ENCODE data around the gene TOR3A. TPM values are rescaled to one million over a fixed set of nuclear protein-coding genes. Genes with fewer than 3 reads are reported as not detected.

Gene TOR3A
- polyA plus RNA-seq, 1 of the 3 experiments (the other 2 are of a cell fraction), result 29.9 TPM

GRCh38 chr1:179058487-179059483 is 23.1 kb upstream of the TOR3A start:
- Histone ChIP-seq H3K4me3 (ENCODE audit: low read depth in 2 of 2, low read length in 1 of 2) (no peak overlapping the region), H3K27me3 (ENCODE audit: insufficient read depth) (no peaks in the 10 kb centered on the region), H3K79me2 (ENCODE audit: insufficient read depth) (no peaks in the 10 kb centered on the region), H4K20me1 (ENCODE audit: insufficient read depth) (no peaks in the 10 kb centered on the region), H3K36me3 (replicated peaks in 1 of 2; ENCODE audit: control insufficient read depth in 1 of 2, insufficient read depth in 2 of 2, low read length in 1 of 2) (peaks cover 15 to 21% of the 10 kb centered on the region in 2 experiments), H3K9ac (peak overlapping the region; percentile 1; the same call in 1 of the 2 replicates), H3F3A (replicated peaks; ENCODE audit: insufficient read depth) (no peaks in the 10 kb centered on the region), H2AFZ (ENCODE audit: low read depth) (no peak overlapping the region), H3K4me1 (ENCODE audit: control insufficient read depth in 1 of 2, insufficient read depth in 2 of 2, low read depth in 1 of 2, low read length in 1 of 2) (peaks cover 3 to 8% of the 10 kb centered on the region in 2 experiments; a peak in 3 of 4 replicates), H3K27ac (ENCODE audit: low read depth in 2 of 2, low read length in 1 of 2) (peak overlapping the region; percentile 25 to 82), H3K9me3 (no peaks in the 10 kb centered on the region), H3K9me2 (no peaks in the 10 kb centered on the region), H3K4me2 (0 out of 2 replicates have a peak overlapping the region, but pooled peaks have one; percentile 31)
- DNase-seq, result no peak
- 94% methylated on average over 3 of the region's 3 CpGs for WGBS (ENCODE audit: low lambda C conversion rate)
- CTCF ChIA-PET, result interaction anchor here (0.7 to 1.9 kb wide), 6 partner anchors 8 to 516 kb away, joined by 3 to 5 read pairs (median 4); no protein-coding TSS in a partner anchor
- POLR2A ChIA-PET, result no interaction called here
- 0 out of 2 replicates have a peak, but pooled peaks have one; percentile 25 for TF ChIP-seq PBX3 (IDR thresholded peaks at IDR 0.05)
- no peak for TF ChIP-seq YY1 (IDR thresholded peaks at IDR 0.05; ENCODE audit: low read depth)
- TF ChIP-seq CHD2 (IDR thresholded peaks at IDR 0.05; ENCODE audit: low read length, partially characterized antibody), result no peak
- no peak for TF ChIP-seq CTCF (IDR thresholded peaks at IDR 0.05)
- TF ChIP-seq TEAD4 (IDR thresholded peaks at IDR 0.05; ENCODE audit: borderline replicate concordance, insufficient read depth), result peak; percentile 30; the same call in 1 of the 2 replicates

- H3K9ac ChIP-seq, result no peak overlapping the region
- peaks cover 8 to 19% of the 10 kb centered on the region in 2 experiments for H3K36me3 ChIP-seq (replicated peaks in 1 of 2; ENCODE audit: control insufficient read depth in 1 of 2, insufficient read depth in 2 of 2, low read length in 1 of 2)
- ChIA-PET POLR2A (no interaction called here), CTCF (no interaction called here)
- H3K79me2 ChIP-seq (ENCODE audit: insufficient read depth), result no peaks in the 10 kb centered on the region
- H3K4me2 ChIP-seq, result no peak overlapping the region
- WGBS (ENCODE audit: low lambda C conversion rate), result 94% methylated on average over 8 of the region's 8 CpGs
- TF ChIP-seq MAX (IDR thresholded peaks at IDR 0.05; ENCODE audit: low read depth) (no peak), FOSL2 (IDR thresholded peaks at IDR 0.05; ENCODE audit: borderline replicate concordance, low read depth) (peak; percentile 31; the same call in 1 of the 2 replicates), JUND (IDR thresholded peaks at IDR 0.05) (0 out of 2 replicates have a peak, but pooled peaks have one; percentile 6), IRF3 (IDR thresholded peaks at IDR 0.05; ENCODE audit: low read depth, low read length) (no peak)
- no peak for DNase-seq
- H4K20me1 ChIP-seq (ENCODE audit: insufficient read depth), result no peaks in the 10 kb centered on the region
- H3K9me2 ChIP-seq, result no peaks in the 10 kb centered on the region
- no peak overlapping the region for H3K4me3 ChIP-seq (ENCODE audit: low read depth in 2 of 2, low read length in 1 of 2)
- H3K27me3 ChIP-seq (ENCODE audit: insufficient read depth), result no peaks in the 10 kb centered on the region
- no peaks in the 10 kb centered on the region for H3K9me3 ChIP-seq
- H3K27ac ChIP-seq (ENCODE audit: low read depth in 2 of 2, low read length in 1 of 2), result no peak overlapping the region
- H3K4me1 ChIP-seq (ENCODE audit: control insufficient read depth in 1 of 2, insufficient read depth in 2 of 2, low read depth in 1 of 2, low read length in 1 of 2), result peaks cover 3 to 8% of the 10 kb centered on the region in 2 experiments; a peak in 3 of 4 replicates
- no peak overlapping the region for H2AFZ ChIP-seq (ENCODE audit: low read depth)
- H3F3A ChIP-seq (replicated peaks; ENCODE audit: insufficient read depth), result no peaks in the 10 kb centered on the region
Observed at GRCh38 chr1:179061360-179062282, 20.2 kb upstream of the TOR3A start.
